Suprapubic skin (tissue), 2 donors: ENCODE measurements around the gene ANKRD42.

Source experiments
- EP300 ChIP-seq: sonication (generic); formaldehyde crosslinking; IDR thresholded peaks from one replicate; pipeline ENCODE4 v1.6.1; 2017; ENCODE audit warnings: antibody characterized with exemption
- POLR2A ChIP-seq, 2 donors: fragments of 450-650 bp; IDR thresholded peaks; one replicate each; pipeline ENCODE4 v1.6.1; 2017; ENCODE audit warnings: antibody characterized with exemption in 2 of 2, mild to moderate bottlenecking in 2 of 2, moderate library complexity in 2 of 2

- TF ChIP-seq POLR2A (IDR thresholded peaks at IDR 0.05) (no peak), EP300 (no peak)
Observed at GRCh38 chr11:83219095-83219494, 25.6 kb downstream of the ANKRD42 start.
